Measurements from ENCODE around the gene SCGB1D1.

Gene SCGB1D1

GRCh38 chr11:62221498-62221897, 31.5 kb downstream of the SCGB1D1 start:
- DNase-seq (ENCODE audit: extremely low read depth in 1 of 2, low read depth in 1 of 2), result no peak

- DNase-seq (ENCODE audit: extremely low read depth in 1 of 2, low read depth in 1 of 2), result no peak
Measured at GRCh38 chr11:62223095-62223494, 33.1 kb downstream of the SCGB1D1 start.

GRCh38 chr11:62233730-62234129, 43.7 kb downstream of the SCGB1D1 start:
- no peak for DNase-seq (ENCODE audit: extremely low read depth in 1 of 2, low read depth in 1 of 2)

GRCh38 chr11:62236187-62236586, 46.2 kb downstream of the SCGB1D1 start:
- DNase-seq (ENCODE audit: extremely low read depth in 1 of 2, low read depth in 1 of 2), result no peak

GRCh38 chr11:62237499-62237898, 47.5 kb downstream of the SCGB1D1 start:
- no peak for DNase-seq (ENCODE audit: extremely low read depth in 1 of 2, low read depth in 1 of 2)

- no peak for DNase-seq (ENCODE audit: extremely low read depth in 1 of 2, low read depth in 1 of 2)
Measured at GRCh38 chr11:62238151-62238550, 48.1 kb downstream of the SCGB1D1 start.

- DNase-seq (ENCODE audit: extremely low read depth in 1 of 2, low read depth in 1 of 2), result no peak
Measured at GRCh38 chr11:62241095-62241494, 51.1 kb downstream of the SCGB1D1 start.

- DNase-seq (ENCODE audit: extremely low read depth in 1 of 2, low read depth in 1 of 2), result no peak
Measured at GRCh38 chr11:62242021-62242420, 52.0 kb downstream of the SCGB1D1 start, which contains the start of gene SCGB1D2. Gene SCGB1D2, plus strand, starts transcription at chr11:62242239. Its CDS starts 69 bp downstream, at chr11:62242308.
